Measurements from ENCODE around the gene TENT5C.

Gene TENT5C

DNA sequence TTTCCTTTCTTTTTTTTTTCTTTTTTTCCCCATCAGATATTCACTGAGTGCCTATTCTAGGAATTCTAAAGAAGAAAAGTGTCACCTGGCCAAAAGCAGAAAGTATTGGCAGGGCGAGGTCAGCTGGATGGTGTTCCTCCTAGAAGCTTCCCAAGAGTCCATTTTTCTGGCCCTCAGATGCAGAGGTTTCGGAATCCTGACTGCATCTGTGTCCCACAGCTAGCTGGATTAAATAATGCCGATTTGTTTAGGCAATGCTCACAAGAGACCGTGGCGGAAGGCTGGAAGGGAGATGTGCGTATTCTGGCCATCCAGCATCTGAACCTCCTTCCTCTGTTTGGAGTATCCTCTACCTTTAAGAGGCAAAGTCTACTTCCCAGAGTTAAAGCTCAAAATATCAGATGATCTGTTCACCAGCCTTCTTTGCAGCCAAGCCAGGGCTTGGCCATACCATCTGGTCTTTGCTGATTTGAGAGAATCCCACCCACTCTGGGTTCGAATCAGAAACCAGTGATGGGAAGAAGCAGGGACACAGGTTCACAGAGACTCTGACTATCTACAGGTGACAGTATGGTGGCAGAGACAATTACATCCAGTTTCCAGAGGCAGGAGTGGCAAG, 5.4 kb upstream of the TENT5C start:
- no peak overlapping the region for H3K4me3 ChIP-seq (replicated peaks; ENCODE audit: low read depth, low read length)
- no peak for DNase-seq (ENCODE audit: extremely low read depth, insufficient read length)

DNA sequence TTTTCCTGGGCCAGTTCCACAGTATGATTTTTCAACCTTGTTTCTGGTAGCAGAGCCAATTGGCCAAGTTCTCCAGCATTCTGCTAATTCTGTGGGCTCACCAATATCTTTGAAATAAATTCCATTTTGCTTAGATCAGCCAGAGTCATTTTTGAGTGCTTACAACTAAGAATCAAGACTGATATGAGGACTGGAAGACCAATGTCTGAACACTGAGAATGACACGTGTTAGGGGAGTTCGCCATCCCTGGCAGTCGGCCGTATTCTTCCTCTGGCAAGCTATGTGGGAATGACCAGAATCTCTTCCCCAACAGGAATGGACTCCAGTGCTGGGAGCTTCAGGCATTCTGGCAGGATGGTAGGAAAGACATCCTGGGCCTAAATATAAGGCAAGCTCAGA, 4.9 kb upstream of the TENT5C start:
- TF ChIP-seq, protein P1, sequence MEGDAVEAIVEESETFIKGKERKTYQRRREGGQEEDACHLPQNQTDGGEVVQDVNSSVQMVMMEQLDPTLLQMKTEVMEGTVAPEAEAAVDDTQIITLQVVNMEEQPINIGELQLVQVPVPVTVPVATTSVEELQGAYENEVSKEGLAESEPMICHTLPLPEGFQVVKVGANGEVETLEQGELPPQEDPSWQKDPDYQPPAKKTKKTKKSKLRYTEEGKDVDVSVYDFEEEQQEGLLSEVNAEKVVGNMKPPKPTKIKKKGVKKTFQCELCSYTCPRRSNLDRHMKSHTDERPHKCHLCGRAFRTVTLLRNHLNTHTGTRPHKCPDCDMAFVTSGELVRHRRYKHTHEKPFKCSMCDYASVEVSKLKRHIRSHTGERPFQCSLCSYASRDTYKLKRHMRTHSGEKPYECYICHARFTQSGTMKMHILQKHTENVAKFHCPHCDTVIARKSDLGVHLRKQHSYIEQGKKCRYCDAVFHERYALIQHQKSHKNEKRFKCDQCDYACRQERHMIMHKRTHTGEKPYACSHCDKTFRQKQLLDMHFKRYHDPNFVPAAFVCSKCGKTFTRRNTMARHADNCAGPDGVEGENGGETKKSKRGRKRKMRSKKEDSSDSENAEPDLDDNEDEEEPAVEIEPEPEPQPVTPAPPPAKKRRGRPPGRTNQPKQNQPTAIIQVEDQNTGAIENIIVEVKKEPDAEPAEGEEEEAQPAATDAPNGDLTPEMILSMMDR (IDR thresholded peaks at IDR 0.05; ENCODE audit: insufficient read depth, low read length, poor library complexity, severe bottlenecking) = no peak
- no peak for DNase-seq (ENCODE audit: extremely low read depth, insufficient read length)

More for the DNA sequence above, 5.4 kb upstream of the TENT5C start:
- TF ChIP-seq, protein P1 (IDR thresholded peaks at IDR 0.05; ENCODE audit: insufficient read depth, low read length, poor library complexity, severe bottlenecking) = no peak
- H3K36me3 ChIP-seq (ENCODE audit: control insufficient read depth, insufficient read depth, low read length) = no peaks in the 10 kb centered on the region
- no peaks in the 10 kb centered on the region; the same call in none of the 2 replicates for H3K27me3 ChIP-seq (replicated peaks; ENCODE audit: control insufficient read depth, insufficient read depth, low read length)

DNA sequence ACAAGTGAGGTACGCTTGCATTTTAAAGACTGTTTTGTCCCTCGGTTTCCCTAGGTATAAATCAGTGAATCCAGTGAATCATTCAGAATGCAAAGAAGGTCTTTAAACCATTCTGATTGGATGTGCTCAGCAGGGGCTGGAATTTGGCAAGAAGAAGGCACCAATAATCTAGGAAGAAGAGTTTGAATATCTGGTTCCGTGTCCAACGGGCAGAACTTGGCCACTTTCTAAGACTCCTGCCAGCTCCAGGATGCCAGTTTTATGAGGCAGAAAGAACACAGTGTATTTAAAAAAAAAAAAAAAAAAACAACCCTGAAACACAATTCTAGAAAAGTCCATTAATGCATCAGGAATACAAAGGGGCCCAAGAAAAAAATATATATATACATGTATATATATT, 3.0 kb upstream of the TENT5C start:
- H3K36me3 ChIP-seq (ENCODE audit: control insufficient read depth, insufficient read depth, low read length) = no peaks in the 10 kb centered on the region
- H3K4me3 ChIP-seq (replicated peaks; ENCODE audit: low read depth, low read length) = no peak overlapping the region
- DNase-seq (ENCODE audit: extremely low read depth, insufficient read length) = no peak
- TF ChIP-seq, protein P1 (IDR thresholded peaks at IDR 0.05; ENCODE audit: insufficient read depth, low read length, poor library complexity, severe bottlenecking) = no peak
- no peaks in the 10 kb centered on the region; the same call in none of the 2 replicates for H3K27me3 ChIP-seq (replicated peaks; ENCODE audit: control insufficient read depth, insufficient read depth, low read length)

More for the DNA sequence above, 4.9 kb upstream of the TENT5C start:
- no peaks in the 10 kb centered on the region; the same call in none of the 2 replicates for H3K27me3 ChIP-seq (replicated peaks; ENCODE audit: control insufficient read depth, insufficient read depth, low read length)
- no peaks in the 10 kb centered on the region for H3K36me3 ChIP-seq (ENCODE audit: control insufficient read depth, insufficient read depth, low read length)
- no peak overlapping the region for H3K4me3 ChIP-seq (replicated peaks; ENCODE audit: low read depth, low read length)

DNA sequence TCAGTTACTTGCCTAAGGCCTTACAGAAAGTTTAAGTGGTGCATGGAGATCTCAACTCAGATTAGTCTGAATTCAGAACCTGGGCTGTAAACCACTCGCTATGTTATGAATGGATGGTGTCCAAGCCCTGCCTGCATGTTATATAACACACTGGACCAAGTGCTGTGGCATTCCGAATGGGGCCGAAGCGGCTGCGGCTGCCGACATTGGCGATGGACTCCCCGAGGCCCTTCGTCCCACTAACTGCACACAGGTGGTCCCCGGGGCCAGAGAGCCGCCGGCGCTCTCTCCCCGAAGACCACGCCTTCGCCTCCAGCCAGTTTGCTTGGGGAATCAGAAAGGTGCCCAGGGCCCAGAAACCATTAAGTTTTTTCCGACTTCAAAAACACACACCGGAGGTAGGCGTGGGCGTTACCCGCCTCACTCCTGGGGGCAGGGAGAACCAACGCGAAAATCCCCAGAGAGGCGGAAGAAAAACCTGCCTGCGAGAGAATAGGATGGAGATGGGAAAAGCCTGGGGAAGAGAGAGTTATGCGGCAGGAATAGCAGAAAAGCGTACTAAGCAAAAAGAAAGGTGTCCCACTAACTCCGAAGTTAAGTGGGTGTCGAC, 579 bp upstream of the TENT5C start:
- H3K27me3 ChIP-seq (replicated peaks; ENCODE audit: control insufficient read depth, insufficient read depth, low read length) = peaks cover 2% of the 10 kb centered on the region
- no peak for DNase-seq (ENCODE audit: extremely low read depth, insufficient read length)
- TF ChIP-seq, protein P1 (IDR thresholded peaks at IDR 0.05; ENCODE audit: insufficient read depth, low read length, poor library complexity, severe bottlenecking) = no peak
- peak overlapping the region; percentile 69 for H3K4me3 ChIP-seq (replicated peaks; ENCODE audit: low read depth, low read length)
- H3K36me3 ChIP-seq (ENCODE audit: control insufficient read depth, insufficient read depth, low read length) = no peaks in the 10 kb centered on the region

DNA sequence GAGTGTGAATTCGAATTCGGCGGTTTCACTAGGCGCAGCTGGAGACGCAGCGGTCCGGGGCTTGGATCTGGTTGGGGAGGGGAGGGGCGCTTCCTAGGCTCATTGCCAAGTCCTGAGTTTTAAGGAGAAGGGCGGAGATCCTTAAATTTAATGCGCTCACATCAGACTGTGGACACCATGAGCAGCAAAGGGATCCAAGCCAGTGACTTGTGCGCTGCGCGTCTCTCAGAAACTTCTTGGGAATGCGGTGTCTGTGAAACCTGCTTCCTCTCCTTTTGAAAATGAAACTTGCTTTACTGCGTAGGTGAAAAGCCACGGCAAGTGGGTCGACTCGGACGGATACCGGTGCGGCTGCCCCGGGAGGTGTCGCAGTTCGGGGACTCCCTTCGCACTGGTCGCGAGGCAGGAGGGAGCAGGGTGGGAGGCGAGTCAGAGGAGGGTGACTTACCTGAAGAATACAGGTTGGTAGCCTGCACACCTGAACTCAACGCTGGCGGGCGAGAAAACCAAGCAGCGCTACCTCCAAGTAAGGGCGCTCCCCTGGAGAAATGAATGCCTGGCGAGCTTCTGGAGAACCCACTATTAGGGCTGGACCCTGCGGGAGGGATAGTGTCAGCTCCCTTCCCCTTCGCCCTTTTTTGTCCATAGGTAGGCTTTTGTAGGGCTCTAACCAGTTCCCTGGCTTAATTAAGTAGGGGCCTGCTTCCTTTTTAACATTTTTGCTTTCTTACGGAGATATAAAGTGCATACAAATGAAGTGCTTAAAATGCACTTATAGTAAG, 992 bp downstream of the TENT5C start:
- Histone ChIP-seq H3K36me3 (ENCODE audit: control insufficient read depth, insufficient read depth, low read length) (no peaks in the 10 kb centered on the region), H3K27me3 (replicated peaks; ENCODE audit: control insufficient read depth, insufficient read depth, low read length) (peaks cover 2% of the 10 kb centered on the region), H3K4me3 (replicated peaks; ENCODE audit: low read depth, low read length) (peak overlapping the region; percentile 71)
- TF ChIP-seq, protein P1 (IDR thresholded peaks at IDR 0.05; ENCODE audit: insufficient read depth, low read length, poor library complexity, severe bottlenecking) = peak; percentile 5
- peak; percentile 51 for DNase-seq (ENCODE audit: extremely low read depth, insufficient read length)
